GM12872 (cell line): ENCODE data around the gene MTR.

Source experiments
- CTCF ChIP-seq: IDR thresholded peaks from 3 replicates; pipeline ENCODE4 v1.5.1; 2011; ENCODE audit warnings: low read depth, mild to moderate bottlenecking, low read length, moderate library complexity; ENCODE audit not compliant: insufficient read depth

The MTR gene

GRCh38 chr1:236830116-236830515 is 35.0 kb downstream of the MTR start:
- TF ChIP-seq CTCF: no peak

GRCh38 chr1:236830560-236830959 is 35.5 kb downstream of the MTR start:
- no peak for TF ChIP-seq CTCF

GRCh38 chr1:236833575-236833974 is 38.5 kb downstream of the MTR start:
- no peak for TF ChIP-seq CTCF

- TF ChIP-seq CTCF: no peak
These were observed 39.8 kb downstream of the MTR start for GRCh38 chr1:236834876-236835275.

- TF ChIP-seq CTCF: no peak
These were observed 40.4 kb downstream of the MTR start for GRCh38 chr1:236835491-236835890.

GRCh38 chr1:236836157-236836556 is 41.1 kb downstream of the MTR start:
- no peak for TF ChIP-seq CTCF

GRCh38 chr1:236837115-236837514 is 42.0 kb downstream of the MTR start:
- TF ChIP-seq CTCF: no peak

- TF ChIP-seq CTCF: no peak
These were observed 42.8 kb downstream of the MTR start for GRCh38 chr1:236837897-236838296.
